A673 (cell line): ENCODE measurements around the gene NUP62.

Experiments
- CTCF ChIP-seq: fragments of 300-800, 200-600 bp; sonication (generic); conservative IDR thresholded peaks from 2 replicates; pipeline ENCODE4 v1.5.1; 2017; ENCODE audit warnings: low read depth, mild to moderate bottlenecking, antibody characterized with exemption, low read length, moderate library complexity, mixed read lengths
- EZH2 ChIP-seq: fragments of 200-600 bp; sonication (generic); IDR thresholded peaks from 2 replicates; pipeline ENCODE4 v1.6.1; 2017; ENCODE audit warnings: borderline replicate concordance, low read depth, mild to moderate bottlenecking, mixed read lengths, antibody characterized with exemption, low read length; ENCODE audit not compliant: poor library complexity, severe bottlenecking

GRCh38 chr19:49896863-49897621 lies 32.3 kb downstream of the NUP62 start, which contains the start of gene IL4I1:
- TF ChIP-seq CTCF (no peak), EZH2 (no peak)
